ENCODE results near the gene AP4M1.

The AP4M1 gene

GRCh38 chr7:100079024-100079560 lies 22.4 kb upstream of the AP4M1 start:
- Histone ChIP-seq H3K36me3 (replicated peaks; ENCODE audit: insufficient read depth, low read length) (peaks cover 30% of the 10 kb centered on the region), H3K27me3 (replicated peaks; ENCODE audit: insufficient read depth, low read length) (no peaks in the 10 kb centered on the region), H2AFZ (ENCODE audit: low read length) (no peak overlapping the region), H3K27ac (ENCODE audit: low read length) (no peak overlapping the region), H3K4me1 (ENCODE audit: low read length) (peaks cover 11% of the 10 kb centered on the region), H3K4me3 (ENCODE audit: low read length) (no peak overlapping the region), H4K20me1 (ENCODE audit: insufficient read depth, low read length) (no peaks in the 10 kb centered on the region), H3K9me3 (replicated peaks; ENCODE audit: insufficient read depth, low read length) (no peaks in the 10 kb centered on the region), H3K9ac (ENCODE audit: low read length) (no peak overlapping the region), H3F3A (ENCODE audit: insufficient read depth, low read length) (peaks cover 17% of the 10 kb centered on the region), H3K79me2 (ENCODE audit: low read length) (peaks cover 48% of the 10 kb centered on the region), H3K4me2 (ENCODE audit: low read depth, low read length) (no peak overlapping the region), H3K9me2 (replicated peaks; ENCODE audit: insufficient read depth, low read length) (no peaks in the 10 kb centered on the region)
- TF ChIP-seq EZH2phosphoT487 (IDR thresholded peaks at IDR 0.05; ENCODE audit: low read length) (no peak), EZH2 (optimal IDR thresholded peaks at IDR 0.05; ENCODE audit: low read depth, low read length) (no peak), CTCF (IDR thresholded peaks at IDR 0.05; ENCODE audit: low read length) (no peak)
- no peak for DNase-seq

DNA sequence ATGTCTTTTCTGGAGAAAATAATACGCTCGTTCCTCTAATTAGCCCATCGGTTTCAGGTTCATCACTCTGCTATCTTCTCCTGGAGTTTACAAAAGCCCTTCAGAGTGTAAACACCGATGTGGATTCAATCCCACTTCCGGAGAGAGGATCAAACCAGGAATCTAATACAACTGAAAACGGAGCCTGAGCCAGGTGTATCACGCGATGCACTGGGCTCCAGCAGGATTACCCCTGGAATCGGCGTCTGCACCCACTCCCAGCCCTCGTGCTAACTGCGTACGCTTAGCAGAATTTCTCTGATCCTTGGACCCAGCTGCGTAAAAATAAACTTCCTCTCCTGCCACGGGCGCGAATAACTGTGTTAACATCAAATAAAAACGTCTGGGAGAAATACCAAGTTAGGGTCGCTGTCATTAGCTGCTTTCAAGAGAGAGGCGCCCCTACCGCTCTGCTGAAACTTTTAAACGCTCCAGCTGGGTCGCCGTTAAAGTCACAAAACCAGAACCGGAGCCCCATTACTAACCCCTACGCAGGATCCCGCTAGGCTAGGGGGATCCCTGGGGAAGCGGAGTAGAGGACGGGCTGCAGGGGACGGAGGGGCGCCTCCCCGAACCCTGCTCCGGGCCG lies 20.4 kb upstream of the AP4M1 start:
- Histone ChIP-seq H4K20me1 (ENCODE audit: insufficient read depth, low read length) (no peaks in the 10 kb centered on the region), H3K4me3 (ENCODE audit: low read length) (peak overlapping the region; percentile 94), H3K9me2 (replicated peaks; ENCODE audit: insufficient read depth, low read length) (no peaks in the 10 kb centered on the region), H3K9me3 (replicated peaks; ENCODE audit: insufficient read depth, low read length) (no peaks in the 10 kb centered on the region), H3K27me3 (replicated peaks; ENCODE audit: insufficient read depth, low read length) (no peaks in the 10 kb centered on the region), H3K36me3 (replicated peaks; ENCODE audit: insufficient read depth, low read length) (peaks cover 13% of the 10 kb centered on the region; the same call in 1 of the 2 replicates), H2AFZ (ENCODE audit: low read length) (peak overlapping the region; percentile 46), H3K4me1 (ENCODE audit: low read length) (peaks cover 11% of the 10 kb centered on the region), H3K4me2 (ENCODE audit: low read depth, low read length) (peak overlapping the region; percentile 98), H3K9ac (ENCODE audit: low read length) (peak overlapping the region; percentile 92), H3K27ac (ENCODE audit: low read length) (peak overlapping the region; percentile 93; the same call in 1 of the 2 replicates), H3F3A (ENCODE audit: insufficient read depth, low read length) (peaks cover 17% of the 10 kb centered on the region), H3K79me2 (ENCODE audit: low read length) (peaks cover 48% of the 10 kb centered on the region)
- no peak for DNase-seq
- TF ChIP-seq CTCF (IDR thresholded peaks at IDR 0.05; ENCODE audit: low read length) (no peak), EZH2phosphoT487 (IDR thresholded peaks at IDR 0.05; ENCODE audit: low read length) (no peak), EZH2 (optimal IDR thresholded peaks at IDR 0.05; ENCODE audit: low read depth, low read length) (no peak)

GRCh38 chr7:100081535-100082102 lies 19.8 kb upstream of the AP4M1 start, which contains the start of gene ZNF3:
Gene ZNF3 (minus strand): TSS chr7:100081723. CDS start chr7:100077357, 4,366 bp downstream.
- H3K4me2 ChIP-seq (ENCODE audit: low read depth, low read length): peak within 1 kb of the TSS; percentile 98
- H3K27ac ChIP-seq (ENCODE audit: low read length): peak within 1 kb of the TSS; percentile 93
- TF ChIP-seq EZH2phosphoT487 (IDR thresholded peaks at IDR 0.05; ENCODE audit: low read length) (no peak), CTCF (IDR thresholded peaks at IDR 0.05; ENCODE audit: low read length) (peak; percentile 93)
- DNase-seq: peak; percentile 99
- H2AFZ ChIP-seq (ENCODE audit: low read length): peak within 1 kb of the TSS; percentile 46
- H3K36me3 ChIP-seq (replicated peaks; ENCODE audit: insufficient read depth, low read length): peaks cover 10% of the 10 kb centered on the region; the same call in 1 of the 2 replicates
- peaks cover 14% of the 10 kb centered on the region for H3F3A ChIP-seq (ENCODE audit: insufficient read depth, low read length)
- peaks cover 11% of the 10 kb centered on the region for H3K4me1 ChIP-seq (ENCODE audit: low read length)
- H3K9me3 ChIP-seq (replicated peaks; ENCODE audit: insufficient read depth, low read length): no peaks in the 10 kb centered on the region
- no peaks in the 10 kb centered on the region for H4K20me1 ChIP-seq (ENCODE audit: insufficient read depth, low read length)
- peaks cover 45% of the 10 kb centered on the region for H3K79me2 ChIP-seq (ENCODE audit: low read length)
- H3K9me2 ChIP-seq (replicated peaks; ENCODE audit: insufficient read depth, low read length): no peaks in the 10 kb centered on the region
- H3K27me3 ChIP-seq (replicated peaks; ENCODE audit: insufficient read depth, low read length): no peaks in the 10 kb centered on the region
- peak within 1 kb of the TSS; percentile 94 for H3K4me3 ChIP-seq (ENCODE audit: low read length)
- peak within 1 kb of the TSS; percentile 92 for H3K9ac ChIP-seq (ENCODE audit: low read length)

All from MM.1S (cell line).